ENCODE data around the gene TEF.
"Not testable (repeated sequence)": the region's sequence is repeated elsewhere in the genome, so short reads cannot be mapped to it uniquely, and the experiment has no call there.

Gene TEF

DNA sequence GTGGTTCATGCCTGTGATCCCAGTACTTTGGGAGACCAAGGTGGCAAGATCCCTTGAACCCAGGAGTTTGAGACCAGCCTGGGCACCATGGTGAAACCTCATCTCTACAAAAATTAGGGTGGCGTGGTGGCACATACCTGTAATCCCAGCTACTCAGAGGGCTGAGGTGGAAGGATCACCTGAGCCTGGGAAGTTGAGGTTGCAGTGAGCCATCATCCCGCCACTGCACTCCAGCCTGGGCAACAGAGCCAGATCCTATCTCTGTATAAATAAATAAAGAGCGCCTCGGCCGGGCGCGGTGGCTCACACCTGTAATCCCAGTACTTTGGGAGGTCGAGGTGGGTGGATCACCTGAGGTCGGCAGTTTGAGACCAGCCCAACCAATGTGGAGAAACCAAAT, 37.0 kb downstream of the TEF start:
- no peak for DNase-seq (ENCODE audit: low read depth in 2 of 2)

DNA sequence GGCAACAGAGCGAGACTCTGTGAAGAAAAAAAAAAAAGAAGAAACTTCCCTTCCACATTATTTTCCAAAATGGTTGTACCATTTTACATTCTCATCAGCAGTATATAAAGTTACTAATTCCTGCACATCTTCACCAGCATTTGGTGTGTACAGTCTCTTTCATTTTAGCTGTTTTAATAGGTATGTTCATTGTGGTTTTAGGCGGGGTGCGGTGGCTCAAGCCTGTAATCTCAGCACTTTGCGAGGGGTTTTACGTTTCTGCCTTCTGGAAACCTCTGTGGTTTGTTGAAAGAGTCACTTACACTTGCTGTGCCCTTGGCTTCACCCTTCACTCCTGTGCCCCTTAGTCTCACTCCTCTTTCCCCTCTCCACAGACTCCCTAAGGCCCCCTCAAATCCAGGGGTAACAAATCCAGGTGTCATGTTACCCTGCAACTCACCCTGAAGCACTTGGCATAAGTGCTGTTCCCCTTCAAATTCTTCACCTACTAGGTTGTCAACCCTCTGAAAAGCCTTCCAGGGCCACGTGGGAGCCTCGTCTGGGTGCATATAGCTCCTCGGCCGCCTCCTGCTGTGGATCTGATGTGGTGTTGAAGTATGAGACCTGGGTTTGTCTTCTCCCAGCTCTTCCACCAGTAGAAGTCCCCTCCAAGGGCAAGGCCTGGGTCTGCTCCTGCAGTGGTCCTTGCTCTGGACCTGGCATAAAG, 44.1 kb downstream of the TEF start:
- no peak for DNase-seq (ENCODE audit: low read depth in 2 of 2)

DNA sequence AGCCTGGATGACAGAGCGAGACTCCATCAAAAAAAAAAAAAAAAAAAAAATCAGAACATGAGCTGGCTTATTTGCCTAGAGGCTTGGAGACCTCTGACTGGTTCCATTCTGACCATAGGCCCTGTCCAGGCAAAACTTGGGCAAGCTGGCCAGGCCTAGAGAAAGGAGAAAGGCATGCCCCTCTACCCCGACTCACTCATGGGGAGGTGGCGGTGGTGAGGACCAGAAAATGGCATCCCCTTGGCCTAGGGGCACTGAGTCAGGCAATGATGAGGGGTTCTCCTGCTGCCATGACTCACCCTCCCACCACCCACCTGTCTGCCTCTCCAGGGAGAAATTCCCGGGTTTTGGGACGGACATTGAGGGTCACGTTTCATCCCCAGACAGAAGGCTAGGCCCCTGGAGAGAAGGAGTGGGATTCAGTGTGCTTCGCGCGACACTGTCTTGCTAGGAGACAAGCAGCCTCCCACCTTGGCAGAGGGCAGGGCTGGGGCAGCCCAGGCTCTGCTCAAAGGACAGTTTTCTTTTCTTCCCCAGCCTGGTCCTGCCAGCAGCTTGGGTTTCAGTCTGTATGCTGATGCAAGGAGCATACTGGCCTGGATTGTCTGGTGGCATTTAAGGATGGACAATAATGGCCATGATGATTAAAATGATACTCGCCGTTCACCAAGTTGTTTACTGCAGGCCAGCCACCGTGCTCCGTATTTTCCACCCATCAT, 47.6 kb downstream of the TEF start:
- no peak for DNase-seq (ENCODE audit: low read depth in 2 of 2)

GRCh38 chr22:41429951-41430332, 48.2 kb downstream of the TEF start:
- no peak for DNase-seq (ENCODE audit: low read depth in 2 of 2)

GRCh38 chr22:41431656-41432055, 49.9 kb downstream of the TEF start:
- DNase-seq (ENCODE audit: low read depth in 2 of 2) = no peak

DNA sequence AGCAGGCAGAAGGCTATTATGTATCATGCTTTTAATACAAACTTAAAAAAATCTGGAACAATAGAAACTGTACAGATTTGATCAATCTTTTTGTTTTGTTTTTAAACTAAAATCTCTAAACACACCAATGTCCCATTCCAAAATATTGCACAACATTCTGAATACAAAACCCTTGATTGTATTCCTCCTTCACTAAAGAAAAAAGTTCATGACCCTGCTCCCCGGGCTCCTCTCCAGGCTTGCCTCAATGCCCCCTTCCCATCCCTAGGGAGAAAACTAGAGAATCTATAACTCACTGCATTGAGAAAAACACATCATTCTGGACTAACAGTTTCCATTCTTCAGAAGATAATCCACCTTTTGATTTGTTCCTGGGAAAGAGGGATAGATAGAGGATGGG, 51.7 kb downstream of the TEF start:
- not testable (repeated sequence) for DNase-seq (ENCODE audit: low read depth in 2 of 2)

DNA sequence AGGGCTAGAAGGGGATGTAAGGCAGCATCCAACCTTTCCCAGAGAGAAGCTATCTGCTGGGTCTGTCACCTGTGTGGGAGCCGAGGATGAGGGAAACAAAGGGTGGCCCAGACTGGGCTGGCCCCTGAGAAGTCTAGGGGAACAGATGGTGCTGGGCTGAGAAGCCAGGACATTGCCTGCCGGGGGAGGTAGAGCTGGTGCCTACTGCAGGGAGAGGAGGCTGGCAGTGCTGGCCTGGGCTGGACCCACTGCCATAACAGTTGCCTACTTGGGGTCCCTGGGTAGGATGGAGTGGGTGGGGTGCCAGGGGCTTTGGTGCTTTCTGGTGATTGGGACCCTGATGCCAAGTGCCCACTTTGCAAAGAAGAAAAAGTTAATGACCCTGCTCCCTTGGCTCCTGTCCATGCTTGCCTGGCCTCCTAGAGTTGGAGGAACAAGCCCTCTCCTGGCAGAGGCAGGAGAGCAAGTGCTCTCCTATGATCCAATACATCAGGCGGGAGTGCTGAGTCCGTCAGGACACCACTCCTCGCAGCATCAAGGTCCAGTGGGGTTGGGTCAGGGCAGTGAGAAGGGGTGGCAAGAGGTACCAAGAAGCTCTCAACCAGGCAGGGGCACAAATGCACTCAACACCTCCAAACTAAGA, 52.7 kb downstream of the TEF start:
- DNase-seq (ENCODE audit: low read depth in 2 of 2) = not testable (repeated sequence)

DNA sequence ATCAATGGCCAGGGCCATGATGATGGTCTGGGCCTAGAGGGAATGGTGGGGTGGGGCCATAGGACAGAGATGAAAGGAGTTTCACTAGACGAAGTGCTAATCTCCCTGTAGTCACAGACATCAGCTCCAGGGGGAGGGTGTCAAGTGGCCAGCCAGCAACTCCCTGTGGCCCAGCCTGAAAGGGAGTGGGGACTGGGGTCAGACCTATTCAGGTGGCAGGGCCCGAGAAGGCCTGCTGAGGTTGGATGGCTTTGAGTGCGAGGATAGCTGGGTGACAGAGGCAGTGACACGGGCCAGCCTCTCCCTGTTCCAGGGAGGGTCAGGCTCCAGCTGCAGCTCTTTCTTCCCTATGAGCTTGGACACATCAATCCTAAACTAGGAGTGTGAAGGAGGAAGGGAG, 53.8 kb downstream of the TEF start:
- DNase-seq (ENCODE audit: low read depth in 2 of 2) = no peak

DNA sequence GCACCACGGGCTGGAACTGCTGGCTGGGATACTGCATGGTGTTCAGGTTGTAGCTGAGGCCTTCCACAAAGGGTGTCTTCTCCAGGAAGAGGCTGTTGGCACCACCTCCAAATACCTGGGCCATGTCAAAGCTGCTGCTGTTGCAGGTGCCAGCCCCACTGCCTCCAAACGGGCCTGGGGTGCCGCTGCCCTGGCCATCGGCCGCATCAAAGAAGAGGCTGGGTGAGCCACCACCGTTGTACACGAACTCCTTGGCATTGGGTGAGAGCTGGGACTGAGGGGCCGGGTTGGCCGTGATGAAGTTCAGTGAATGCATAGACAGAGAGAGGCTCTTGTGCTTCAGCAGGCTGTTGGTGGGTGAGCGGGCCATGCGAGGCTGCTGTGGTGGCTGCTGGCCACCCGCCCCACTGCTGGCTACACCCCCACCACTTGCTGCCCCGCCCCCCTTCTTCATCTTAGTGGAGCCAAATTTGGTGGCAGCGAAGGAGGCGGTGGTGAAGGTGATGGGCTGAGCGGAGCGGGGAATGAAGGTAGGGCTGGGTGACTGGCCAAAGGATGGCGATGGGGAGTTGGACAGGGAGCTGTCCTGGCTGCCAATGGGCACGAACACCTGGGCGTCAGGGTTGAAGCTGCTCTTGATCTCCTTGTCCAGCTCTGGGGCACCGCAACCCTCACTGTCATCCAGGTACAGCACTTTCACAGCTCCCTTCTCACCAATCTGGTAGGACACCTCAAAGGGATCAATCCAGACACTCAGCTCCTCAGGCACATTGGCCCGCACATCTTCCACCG, 54.8 kb downstream of the TEF start:
- no peak for DNase-seq (ENCODE audit: low read depth in 2 of 2)

DNA sequence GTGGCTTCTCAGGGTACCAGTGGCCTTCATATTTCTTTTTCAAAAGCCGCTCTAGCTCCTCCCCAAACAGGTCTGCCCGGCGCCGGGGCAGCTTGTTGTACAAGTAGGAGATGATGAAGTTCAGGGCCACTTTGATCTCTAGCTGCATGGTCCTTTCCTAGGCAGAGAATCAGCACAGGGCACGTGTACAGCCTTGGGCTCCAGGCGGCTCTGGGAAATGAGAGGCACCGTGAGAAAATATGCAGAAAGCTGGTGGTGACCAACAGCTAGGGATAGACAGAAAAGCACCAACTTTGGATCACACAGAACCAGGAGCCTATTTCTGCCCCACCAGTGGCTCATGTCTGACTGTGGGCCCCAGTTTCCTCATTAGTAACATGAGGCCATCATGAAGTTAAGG, 55.5 kb downstream of the TEF start:
- DNase-seq (ENCODE audit: low read depth in 2 of 2) = no peak

DNA sequence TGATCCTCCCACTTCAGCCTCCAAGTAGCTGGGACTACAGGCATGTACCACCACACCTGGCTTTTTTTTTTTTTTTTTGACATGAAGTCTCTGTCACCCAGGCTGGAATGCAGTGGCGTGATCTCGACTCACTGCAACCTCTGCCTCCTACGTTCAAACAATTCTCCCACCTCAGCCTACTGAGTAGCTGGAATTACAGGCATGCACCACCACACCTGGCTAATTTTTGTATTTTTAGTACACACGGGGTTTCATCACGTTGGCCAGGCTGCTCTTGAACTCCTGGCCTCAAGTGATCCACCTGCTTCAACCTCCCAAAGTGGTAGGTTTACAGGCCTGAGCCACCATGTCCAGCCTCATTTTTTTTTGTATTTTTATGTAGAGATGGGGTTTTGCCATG, 58.8 kb downstream of the TEF start:
- DNase-seq (ENCODE audit: low read depth in 2 of 2) = not testable (repeated sequence)

- DNase-seq (ENCODE audit: low read depth in 2 of 2) = no peak
Measured at GRCh38 chr22:41442240-41442792, 60.6 kb downstream of the TEF start.

DNA sequence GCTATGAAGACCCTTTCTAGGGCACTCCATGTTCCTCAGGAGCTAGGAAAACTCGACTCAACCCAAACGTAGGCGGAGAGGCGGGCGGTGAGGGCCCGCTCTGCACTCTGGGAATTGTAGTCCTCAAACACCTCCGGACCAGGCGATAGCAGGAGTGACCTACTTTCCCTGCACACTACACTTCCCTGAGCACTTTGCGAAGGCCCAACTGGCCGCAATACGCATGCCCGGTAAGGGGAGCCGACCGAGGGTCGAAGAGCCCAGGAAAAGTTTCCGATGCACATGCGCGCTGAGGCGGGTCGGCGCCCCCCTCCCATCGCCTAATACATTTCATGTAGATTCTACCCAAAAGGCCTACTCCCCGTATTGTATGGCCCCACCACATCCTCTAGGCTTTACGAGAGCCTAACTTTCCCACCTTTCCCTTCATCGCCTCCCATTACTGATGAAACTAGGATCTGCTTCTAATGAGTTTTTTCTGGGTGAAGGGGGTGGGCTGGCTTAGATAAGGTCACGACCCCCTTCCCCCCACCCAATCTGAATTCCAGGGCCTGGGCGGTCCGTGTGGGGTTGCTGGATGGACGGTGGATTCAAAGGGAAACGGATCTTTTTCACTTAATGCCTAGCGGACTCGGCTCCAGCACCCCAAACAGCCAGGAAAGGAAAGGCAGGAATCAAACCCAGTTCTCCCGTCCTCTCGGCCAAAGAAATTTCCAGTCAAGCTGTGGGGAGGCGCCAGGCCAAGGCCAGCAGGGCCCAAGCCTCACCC, 62.8 kb downstream of the TEF start:
- DNase-seq (ENCODE audit: low read depth in 2 of 2) = peak; percentile 55 to 68

- no peak for DNase-seq (ENCODE audit: low read depth in 2 of 2)
Measured at GRCh38 chr22:41445129-41446056, 63.7 kb downstream of the TEF start.

DNA sequence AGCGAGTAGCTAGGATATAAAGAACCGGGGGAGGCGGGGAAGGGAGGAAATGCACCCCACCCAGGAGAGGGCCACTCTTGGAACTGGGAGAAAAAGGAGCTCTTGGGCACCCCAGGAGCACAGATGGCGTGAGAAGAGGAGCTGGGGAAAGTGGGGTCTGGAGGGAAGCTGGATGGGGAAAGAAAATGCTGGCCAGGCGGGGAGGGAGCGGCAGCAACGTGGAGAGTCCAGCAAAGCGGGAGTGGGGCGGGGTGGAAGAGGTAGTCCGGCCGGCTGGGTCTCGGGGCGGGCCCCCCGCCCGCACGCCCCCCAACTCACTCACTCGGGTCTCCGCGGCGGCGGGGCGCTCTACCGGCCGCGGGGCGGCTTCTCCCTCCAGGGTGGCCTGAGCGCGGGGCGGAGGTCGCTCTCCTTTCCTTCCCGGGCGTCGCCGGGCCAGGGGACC, 64.3 kb downstream of the TEF start:
- no peak for DNase-seq (ENCODE audit: low read depth in 2 of 2)

GRCh38 chr22:41446639-41447434, 65.1 kb downstream of the TEF start, which contains the start of gene TOB2:
Gene TOB2 (minus strand): TSS chr22:41446801. CDS start chr22:41437345, 9,456 bp downstream.
- peak; percentile 87 for DNase-seq (ENCODE audit: low read depth in 2 of 2)

DNA sequence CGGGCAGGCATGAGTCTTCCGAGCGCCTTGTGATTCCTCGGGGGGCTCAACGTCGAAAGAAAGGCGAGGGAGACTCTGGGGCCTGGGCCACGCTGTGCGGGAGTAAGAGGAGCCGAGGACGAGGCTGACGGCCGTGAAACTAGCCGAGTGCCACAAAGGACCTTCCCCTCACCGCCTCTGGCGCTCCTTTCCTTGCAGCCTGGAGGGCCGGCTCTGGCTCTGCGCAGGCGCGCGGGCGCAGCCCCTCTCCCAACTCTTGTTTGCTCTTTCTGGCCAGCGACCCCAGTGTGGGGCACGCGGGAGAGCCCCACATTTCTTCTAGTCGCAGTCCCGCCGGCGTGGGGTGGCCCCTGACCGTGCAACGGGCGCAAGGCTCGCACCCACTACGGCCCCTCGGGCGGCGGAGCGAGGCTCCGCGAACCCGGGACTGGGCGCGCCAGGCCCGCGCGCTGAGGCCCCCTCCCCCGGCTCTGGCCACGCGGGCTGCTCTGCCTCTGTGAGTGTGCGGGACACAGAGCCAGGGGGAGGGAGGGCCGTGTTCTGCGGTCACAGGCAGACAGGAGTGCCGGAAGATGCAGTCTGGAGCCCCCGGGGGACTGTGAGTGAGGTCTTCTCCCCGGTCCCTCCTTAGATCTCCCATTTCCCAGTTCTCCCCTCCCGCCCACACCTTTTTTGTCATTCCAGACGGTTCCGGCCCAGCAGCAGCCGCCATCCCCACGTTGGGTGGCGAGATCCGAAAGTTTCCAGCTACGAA, 65.9 kb downstream of the TEF start:
- DNase-seq (ENCODE audit: low read depth in 2 of 2) = peak in 1 of 2 donors; percentile 27

DNA sequence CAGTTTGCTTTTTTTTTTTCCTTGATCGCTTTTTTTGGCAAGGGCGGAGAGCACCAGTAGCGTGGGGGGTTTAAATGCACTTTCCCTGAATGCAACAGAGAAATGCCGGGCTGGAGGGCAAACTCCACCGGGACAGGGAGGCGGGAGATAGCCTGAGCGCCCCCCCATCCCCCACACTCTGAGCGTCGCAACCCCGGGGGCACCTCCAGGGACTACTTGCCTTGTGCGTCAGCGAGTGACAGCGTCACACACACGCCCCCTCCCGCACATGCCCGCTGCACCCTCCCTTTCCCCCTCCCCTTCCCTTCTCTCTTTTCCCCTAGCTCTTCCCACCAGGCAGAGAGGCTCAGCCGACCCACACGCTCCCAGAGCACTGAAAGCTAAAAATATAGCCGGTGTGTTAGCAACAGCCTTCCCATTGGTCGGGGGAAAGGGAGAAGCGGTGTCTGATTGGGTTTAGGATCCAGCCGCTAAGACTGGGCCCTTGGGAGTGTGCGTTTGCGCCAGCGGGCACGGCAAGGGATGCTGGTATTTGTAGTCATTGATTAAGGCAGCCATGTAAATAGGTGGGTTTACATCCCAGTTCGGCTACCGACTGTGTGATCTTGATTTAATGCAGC, 66.6 kb downstream of the TEF start:
- DNase-seq (ENCODE audit: low read depth in 2 of 2) = peak; percentile 57 to 78

Data from stimulated activated CD4-positive, alpha-beta T cell treated with anti-CD3 and anti-CD28 coated beads, Interleukin-1b, Interleukin-23, amount 100 ng/mL, for 1 hour (primary cell).